ENCODE measurements around the gene LRCH4. TPM values are rescaled to one million over a fixed set of nuclear protein-coding genes. Genes with fewer than 3 reads are reported as not detected.

LRCH4 gene
- total and polyA plus RNA-seq, 2 of the 8 experiments (the other 6 are each of a cell fraction or from before 2014, with no cell fraction given), result 15.5 to 36.6 TPM

DNA sequence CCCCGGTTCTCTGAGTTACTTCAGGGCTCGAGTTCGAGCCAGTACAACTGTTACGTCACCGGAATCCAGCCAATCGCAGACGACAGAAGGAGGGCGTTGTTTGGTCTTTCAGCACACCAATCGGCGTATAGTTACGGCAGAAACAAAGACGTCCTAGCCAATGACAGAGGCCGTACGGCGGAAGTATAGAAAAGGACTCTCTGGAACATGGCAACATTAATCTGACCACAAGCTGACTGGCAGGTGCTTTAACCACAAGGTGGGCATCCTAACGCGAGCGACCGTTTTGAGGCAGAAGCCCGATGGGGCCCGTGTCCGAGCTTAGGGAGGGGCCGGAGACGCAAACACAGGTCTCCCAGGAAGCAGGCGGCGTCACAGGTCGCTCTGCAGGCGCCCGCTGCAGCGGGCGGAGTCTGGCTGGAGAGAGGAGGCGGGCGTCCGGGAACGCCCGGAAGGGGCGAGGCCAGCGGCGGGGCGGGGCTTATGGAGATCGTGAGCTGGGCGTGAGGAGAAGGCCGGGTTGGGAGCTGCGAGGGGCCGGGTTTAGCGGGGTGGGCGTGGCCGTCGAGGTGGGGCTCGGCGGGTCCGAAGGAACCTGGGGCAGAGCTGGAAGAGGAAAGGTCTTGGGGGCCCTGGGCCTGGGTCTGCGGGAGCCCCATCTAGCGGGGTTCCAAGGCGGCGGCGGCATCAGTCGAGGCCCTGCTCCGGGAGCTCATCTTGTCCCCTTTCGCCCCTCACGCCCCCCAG lies 26.2 kb upstream of the LRCH4 start, which contains the start of gene MOSPD3 (continued):
- TF ChIP-seq SP1 (IDR thresholded peaks at IDR 0.05; ENCODE audit: low read depth, low read length) (peak; percentile 86), HDAC6 (IDR thresholded peaks at IDR 0.05; ENCODE audit: low read depth, low read length) (no peak), EP300 (IDR thresholded peaks at IDR 0.05; ENCODE audit: borderline replicate concordance in 1 of 2, low read depth in 2 of 2, low read length in 2 of 2) (no peak), CREB1 (IDR thresholded peaks at IDR 0.05) (peak; percentile 72), MAFK (IDR thresholded peaks at IDR 0.05; ENCODE audit: low read depth, low read length) (no peak), PHF8 (conservative IDR thresholded peaks at IDR 0.05; ENCODE audit: low read depth, low read length) (peak; percentile 92)
- TF ChIP-seq, protein P1, sequence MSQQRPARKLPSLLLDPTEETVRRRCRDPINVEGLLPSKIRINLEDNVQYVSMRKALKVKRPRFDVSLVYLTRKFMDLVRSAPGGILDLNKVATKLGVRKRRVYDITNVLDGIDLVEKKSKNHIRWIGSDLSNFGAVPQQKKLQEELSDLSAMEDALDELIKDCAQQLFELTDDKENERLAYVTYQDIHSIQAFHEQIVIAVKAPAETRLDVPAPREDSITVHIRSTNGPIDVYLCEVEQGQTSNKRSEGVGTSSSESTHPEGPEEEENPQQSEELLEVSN (IDR thresholded peaks at IDR 0.05), result no peak
- TF ChIP-seq, protein P2, sequence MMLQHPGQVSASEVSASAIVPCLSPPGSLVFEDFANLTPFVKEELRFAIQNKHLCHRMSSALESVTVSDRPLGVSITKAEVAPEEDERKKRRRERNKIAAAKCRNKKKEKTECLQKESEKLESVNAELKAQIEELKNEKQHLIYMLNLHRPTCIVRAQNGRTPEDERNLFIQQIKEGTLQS (IDR thresholded peaks at IDR 0.05; ENCODE audit: insufficient read depth, low read depth, low read length), result no peak

Measured in H1 (cell line).